Measurements from ENCODE around the gene IL1R2. TPM values are rescaled to one million over a fixed set of nuclear protein-coding genes. Genes with fewer than 3 reads are reported as not detected.

IL1R2 gene
- total RNA-seq, 1 experiment from 2014 or later = 0.22 TPM

- TF ChIP-seq EMX1 (CRISPR knock-in tag; IDR thresholded peaks at IDR 0.05) = no peak
- no peak overlapping the region for H3K27ac Mint-ChIP-seq
- no peak for ATAC-seq
These were observed 9.2 kb upstream of the IL1R2 start for GRCh38 chr2:101982495-101983029.

GRCh38 chr2:101983486-101983885 is 8.3 kb upstream of the IL1R2 start:
- H3K4me3 Mint-ChIP-seq = no peak overlapping the region
- H3K9me3 Mint-ChIP-seq = no peaks in the 10 kb centered on the region
- H3K4me1 Mint-ChIP-seq = peaks cover 22% of the 10 kb centered on the region
- DNase-seq (ENCODE audit: low spot score) (no peak), ATAC-seq (no peak)
- CTCF ChIA-PET = interaction anchor here (2.7 kb wide), 1 partner anchor 99 kb away, joined by 18 read pairs; no protein-coding TSS in a partner anchor
- TF ChIP-seq, protein P1, sequence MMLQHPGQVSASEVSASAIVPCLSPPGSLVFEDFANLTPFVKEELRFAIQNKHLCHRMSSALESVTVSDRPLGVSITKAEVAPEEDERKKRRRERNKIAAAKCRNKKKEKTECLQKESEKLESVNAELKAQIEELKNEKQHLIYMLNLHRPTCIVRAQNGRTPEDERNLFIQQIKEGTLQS (CRISPR knock-in tag; conservative IDR thresholded peaks at IDR 0.05) = no peak
- 0 out of 2 replicates have a peak, but pooled peaks have one; percentile 21 for TF ChIP-seq ETV6 (CRISPR knock-in tag; IDR thresholded peaks at IDR 0.05)
- TF ChIP-seq EMX1 (CRISPR knock-in tag; IDR thresholded peaks at IDR 0.05) = no peak
- TF ChIP-seq KAT7 (CRISPR knock-in tag; IDR thresholded peaks at IDR 0.05; ENCODE audit: borderline replicate concordance) = no peak
- no peak for TF ChIP-seq ZNF512 (CRISPR knock-in tag; IDR thresholded peaks at IDR 0.05; ENCODE audit: borderline replicate concordance)
- no peak for TF ChIP-seq PRRX2 (CRISPR knock-in tag; IDR thresholded peaks at IDR 0.05)
- H3K27ac Mint-ChIP-seq = no peak overlapping the region
- H3K36me3 Mint-ChIP-seq = no peaks in the 10 kb centered on the region
- no peaks in the 10 kb centered on the region for H3K27me3 Mint-ChIP-seq (ENCODE audit: low read depth)
- POLR2A ChIA-PET = no interaction called here

More at GRCh38 chr2:101982495-101983029, 9.2 kb upstream of the IL1R2 start:
- Mint-ChIP-seq H3K27me3 (ENCODE audit: low read depth) (no peaks in the 10 kb centered on the region), H3K36me3 (no peaks in the 10 kb centered on the region), H3K4me3 (no peak overlapping the region), H3K4me1 (peaks cover 13% of the 10 kb centered on the region), H3K9me3 (no peaks in the 10 kb centered on the region)
- CTCF ChIA-PET = interaction anchor here (0.8 to 2.7 kb wide), 2 partner anchors 23 to 99 kb away, joined by 3 to 18 read pairs; no protein-coding TSS in a partner anchor
- POLR2A ChIA-PET = no interaction called here
- no peak for DNase-seq (ENCODE audit: low spot score)

DNA sequence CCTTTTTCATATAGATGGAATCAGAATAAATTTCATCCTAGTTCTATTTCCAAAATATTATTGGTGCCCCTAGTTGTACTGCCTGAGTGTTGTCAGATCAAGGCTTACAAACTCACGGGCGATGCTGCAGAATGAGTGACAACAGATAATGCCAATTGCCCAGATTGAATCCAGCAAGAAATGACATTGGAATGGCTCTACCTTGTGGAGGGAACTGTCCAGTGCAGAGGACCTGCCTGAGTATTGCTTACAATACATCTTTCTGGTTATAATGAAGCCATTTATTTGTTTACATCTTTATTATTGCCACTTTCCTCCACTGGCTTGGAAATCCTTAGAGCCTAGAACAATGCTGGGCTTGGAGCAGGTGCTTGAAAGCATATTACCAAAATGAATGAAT is 7.8 kb upstream of the IL1R2 start:
- Mint-ChIP-seq H3K27ac (no peak overlapping the region), H3K27me3 (ENCODE audit: low read depth) (no peaks in the 10 kb centered on the region), H3K36me3 (no peaks in the 10 kb centered on the region), H3K9me3 (no peaks in the 10 kb centered on the region), H3K4me1 (peaks cover 22% of the 10 kb centered on the region), H3K4me3 (no peak overlapping the region)
- TF ChIP-seq ZNF219 (CRISPR knock-in tag; IDR thresholded peaks at IDR 0.05; ENCODE audit: borderline replicate concordance) = no peak
- TF ChIP-seq, protein P2, sequence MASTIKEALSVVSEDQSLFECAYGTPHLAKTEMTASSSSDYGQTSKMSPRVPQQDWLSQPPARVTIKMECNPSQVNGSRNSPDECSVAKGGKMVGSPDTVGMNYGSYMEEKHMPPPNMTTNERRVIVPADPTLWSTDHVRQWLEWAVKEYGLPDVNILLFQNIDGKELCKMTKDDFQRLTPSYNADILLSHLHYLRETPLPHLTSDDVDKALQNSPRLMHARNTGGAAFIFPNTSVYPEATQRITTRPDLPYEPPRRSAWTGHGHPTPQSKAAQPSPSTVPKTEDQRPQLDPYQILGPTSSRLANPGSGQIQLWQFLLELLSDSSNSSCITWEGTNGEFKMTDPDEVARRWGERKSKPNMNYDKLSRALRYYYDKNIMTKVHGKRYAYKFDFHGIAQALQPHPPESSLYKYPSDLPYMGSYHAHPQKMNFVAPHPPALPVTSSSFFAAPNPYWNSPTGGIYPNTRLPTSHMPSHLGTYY (CRISPR knock-in tag; IDR thresholded peaks at IDR 0.05) = no peak
- TF ChIP-seq AFF4 (CRISPR knock-in tag; IDR thresholded peaks at IDR 0.05; ENCODE audit: borderline replicate concordance) = no peak
- no peak for TF ChIP-seq PREB (CRISPR knock-in tag; IDR thresholded peaks at IDR 0.05; ENCODE audit: borderline replicate concordance)
- ChIA-PET CTCF (interaction anchor here (2.7 kb wide), 1 partner anchor 100 kb away, joined by 18 read pairs; no protein-coding TSS in a partner anchor), POLR2A (no interaction called here)
- DNase-seq (ENCODE audit: low spot score) = no peak
- no peak; the same call in 1 of the 2 replicates for ATAC-seq
